H9 (cell line): ENCODE data around the gene TAF4. TPM values are rescaled to one million over a fixed set of nuclear protein-coding genes. Genes with fewer than 3 reads are reported as not detected.

ENCODE experiments used
- DNase-seq: peaks from one replicate; pipeline ENCODE4 v3.0.0-alpha.2; 2017
- H2AFZ ChIP-seq: one replicate; pipeline ENCODE4 v1.6.1; 2013; ENCODE audit warnings: mild to moderate bottlenecking, low read length, control low read depth, moderate library complexity
- H2AK5ac ChIP-seq: 2 replicates; pipeline ENCODE4 v1.6.1; 2013; ENCODE audit warnings: low read length, control low read depth, mixed read lengths; ENCODE audit not compliant: insufficient read length
- H2BK120ac ChIP-seq: one replicate; pipeline ENCODE4 v1.6.1; 2013; ENCODE audit warnings: low read depth, mild to moderate bottlenecking, low read length, control low read depth, inconsistent platforms; ENCODE audit not compliant: poor library complexity, severe bottlenecking
- H2BK12ac ChIP-seq: 2 replicates; pipeline ENCODE4 v1.6.1; 2013; ENCODE audit warnings: low read length, control low read depth, mixed read lengths, low read depth; ENCODE audit not compliant: insufficient read length
- H2BK15ac ChIP-seq: 2 replicates; pipeline ENCODE4 v1.6.1; 2013; ENCODE audit warnings: low read depth, low read length, control low read depth
- H2BK20ac ChIP-seq: one replicate; pipeline ENCODE4 v1.6.1; 2013; ENCODE audit warnings: low read depth, mild to moderate bottlenecking, low read length, control low read depth, inconsistent platforms; ENCODE audit not compliant: poor library complexity, severe bottlenecking
- H2BK5ac ChIP-seq: 2 replicates; pipeline ENCODE4 v1.6.1; 2013; ENCODE audit warnings: low read length, control low read depth, mixed read lengths; ENCODE audit not compliant: insufficient read length
- H3K14ac ChIP-seq: 2 replicates; pipeline ENCODE4 v1.6.1; 2013; ENCODE audit warnings: low read length, control low read depth; ENCODE audit not compliant: insufficient read depth
- H3K18ac ChIP-seq: 2 replicates; pipeline ENCODE4 v1.6.1; 2013; ENCODE audit warnings: low read depth, mild to moderate bottlenecking, mixed read lengths, low read length, control low read depth; ENCODE audit not compliant: insufficient read length
- H3K23ac ChIP-seq: 2 replicates; pipeline ENCODE4 v1.6.1; 2013; ENCODE audit warnings: low read length, control low read depth, mixed read lengths, low read depth; ENCODE audit not compliant: insufficient read length
- H3K23me2 ChIP-seq: 2 replicates; pipeline ENCODE4 v1.6.1; 2013; ENCODE audit warnings: low read depth, mild to moderate bottlenecking, mixed read lengths, low read length, control low read depth; ENCODE audit not compliant: insufficient read length, poor library complexity, severe bottlenecking
- H3K27ac ChIP-seq: 2 replicates; pipeline ENCODE4 v1.5.1; 2013; ENCODE audit warnings: low read length, control low read depth, mixed read lengths, low read depth; ENCODE audit not compliant: insufficient read length
- H3K27me3 ChIP-seq: 2 replicates; pipeline ENCODE4 v1.6.1; 2013; ENCODE audit warnings: low read length, control low read depth, inconsistent platforms; ENCODE audit not compliant: insufficient read depth
- H3K4ac ChIP-seq: 2 replicates; pipeline ENCODE4 v1.6.1; 2013; ENCODE audit warnings: low read depth, mild to moderate bottlenecking, control low read depth, inconsistent platforms, low read length, moderate library complexity
- H3K4me1 ChIP-seq: 2 replicates; pipeline ENCODE4 v1.6.1; 2013; ENCODE audit warnings: low read length, control low read depth, inconsistent platforms; ENCODE audit not compliant: insufficient read depth
- H3K4me2 ChIP-seq: 2 replicates; pipeline ENCODE4 v1.6.1; 2013; ENCODE audit warnings: low read length, control low read depth, mixed read lengths; ENCODE audit not compliant: insufficient read length, insufficient read depth
- H3K56ac ChIP-seq: 2 replicates; pipeline ENCODE4 v1.6.1; 2013; ENCODE audit warnings: low read depth, mild to moderate bottlenecking, mixed read lengths, low read length, control low read depth; ENCODE audit not compliant: insufficient read length
- H3K79me1 ChIP-seq: 2 replicates; pipeline ENCODE4 v1.6.1; 2013; ENCODE audit warnings: low read depth, mild to moderate bottlenecking, moderate library complexity, low read length, control low read depth, inconsistent platforms; ENCODE audit not compliant: insufficient read depth, poor library complexity, severe bottlenecking
- H3K79me2 ChIP-seq: 2 replicates; pipeline ENCODE4 v1.6.1; 2013; ENCODE audit warnings: low read length, control low read depth, inconsistent platforms; ENCODE audit not compliant: insufficient read depth
- H3K9ac ChIP-seq: 2 replicates; pipeline ENCODE4 v1.6.1; 2013; ENCODE audit warnings: low read length, control low read depth, mixed read lengths; ENCODE audit not compliant: insufficient read length; ENCODE audit errors: extremely low read depth
- H3K9me3 ChIP-seq: one replicate; pipeline ENCODE4 v1.6.1; 2013; ENCODE audit warnings: low read depth, low read length, inconsistent platforms; ENCODE audit not compliant: control insufficient read depth
- H3T11ph ChIP-seq: one replicate; pipeline ENCODE4 v1.6.1; 2013; ENCODE audit warnings: mild to moderate bottlenecking, low read length, control low read depth, inconsistent platforms
- H4K20me1 ChIP-seq: one replicate; pipeline ENCODE4 v1.6.1; 2013; ENCODE audit not compliant: control insufficient read depth, insufficient read length, insufficient read depth
- H4K5ac ChIP-seq: 2 replicates; pipeline ENCODE4 v1.6.1; 2013; ENCODE audit warnings: low read depth, mild to moderate bottlenecking, mixed read lengths, low read length, control low read depth; ENCODE audit not compliant: insufficient read length
- H4K8ac ChIP-seq: replicated peaks from 2 replicates; pipeline ENCODE4 v1.6.1; 2013; ENCODE audit warnings: low read length, control low read depth, mixed read lengths, low read depth; ENCODE audit not compliant: insufficient read length
- H4K91ac ChIP-seq: 2 replicates; pipeline ENCODE4 v1.6.1; 2013; ENCODE audit warnings: low read depth, mild to moderate bottlenecking, moderate library complexity, mixed read lengths, low read length, control low read depth; ENCODE audit not compliant: insufficient read length
- H3K27ac Mint-ChIP-seq, 3 experiments: 2 replicates in 2 of 3; 3 replicates in 1 of 3; pipeline ENCODE4 v1.8.0; 2020 to 2021; ENCODE audit warnings: mixed read lengths in 3 of 3, mild to moderate bottlenecking in 1 of 3, moderate library complexity in 1 of 3
- H3K27me3 Mint-ChIP-seq: 2 replicates; pipeline ENCODE4 v1.8.0; 2021; ENCODE audit warnings: low read depth, mild to moderate bottlenecking, moderate library complexity, mixed read lengths
- H3K36me3 Mint-ChIP-seq, 3 experiments: 2 replicates in 2 of 3; 3 replicates in 1 of 3; pipeline ENCODE4 v1.8.0; 2020 to 2021; ENCODE audit warnings: low read depth in 3 of 3, mixed read lengths in 3 of 3; ENCODE audit not compliant: insufficient read depth in 1 of 3
- H3K4me1 Mint-ChIP-seq, 2 experiments: 2 replicates each; pipeline ENCODE4 v1.8.0; 2020; ENCODE audit warnings: mixed read lengths in 2 of 2
- H3K4me3 Mint-ChIP-seq, 2 experiments: 2 replicates in 1 of 2; 3 replicates in 1 of 2; pipeline ENCODE4 v1.8.0; 2020 to 2021; ENCODE audit warnings: mild to moderate bottlenecking in 2 of 2, mixed read lengths in 2 of 2, moderate library complexity in 1 of 2
- H3K9me3 Mint-ChIP-seq, 2 experiments: 2 replicates in 1 of 2; 3 replicates in 1 of 2; pipeline ENCODE4 v1.8.0; 2020; ENCODE audit warnings: mild to moderate bottlenecking in 2 of 2, mixed read lengths in 2 of 2, moderate library complexity in 1 of 2
- WGBS: extraction: QIAGEN DNeasy Blood & Tissue Kit; methylation state at CpG from one replicate; pipeline ENCODE4 v1.1.7; 2013; ENCODE audit warnings: missing lambda C conversion rate, low lambda C conversion rate, mixed read lengths; ENCODE audit not compliant: insufficient read length; ENCODE audit errors: extremely low coverage; 5-methylcytosine and 5-hydroxymethylcytosine counted together
- total RNA-seq: library from RNA; stranded (reverse); gene quantifications from 2 replicates; pipeline ENCODE4 v1.2.1, GENCODE V29; 2021
- TF ChIP-seq, protein P1 (sequence below): fragments of 200-600 bp; sonication (generic); conservative IDR thresholded peaks from 3 replicates; pipeline ENCODE4 v1.8.0; 2021; ENCODE audit warnings: antibody characterized with exemption, mild to moderate bottlenecking

The TAF4 gene
- total RNA-seq, 1 experiment from 2014 or later, result 30.8 TPM

DNA sequence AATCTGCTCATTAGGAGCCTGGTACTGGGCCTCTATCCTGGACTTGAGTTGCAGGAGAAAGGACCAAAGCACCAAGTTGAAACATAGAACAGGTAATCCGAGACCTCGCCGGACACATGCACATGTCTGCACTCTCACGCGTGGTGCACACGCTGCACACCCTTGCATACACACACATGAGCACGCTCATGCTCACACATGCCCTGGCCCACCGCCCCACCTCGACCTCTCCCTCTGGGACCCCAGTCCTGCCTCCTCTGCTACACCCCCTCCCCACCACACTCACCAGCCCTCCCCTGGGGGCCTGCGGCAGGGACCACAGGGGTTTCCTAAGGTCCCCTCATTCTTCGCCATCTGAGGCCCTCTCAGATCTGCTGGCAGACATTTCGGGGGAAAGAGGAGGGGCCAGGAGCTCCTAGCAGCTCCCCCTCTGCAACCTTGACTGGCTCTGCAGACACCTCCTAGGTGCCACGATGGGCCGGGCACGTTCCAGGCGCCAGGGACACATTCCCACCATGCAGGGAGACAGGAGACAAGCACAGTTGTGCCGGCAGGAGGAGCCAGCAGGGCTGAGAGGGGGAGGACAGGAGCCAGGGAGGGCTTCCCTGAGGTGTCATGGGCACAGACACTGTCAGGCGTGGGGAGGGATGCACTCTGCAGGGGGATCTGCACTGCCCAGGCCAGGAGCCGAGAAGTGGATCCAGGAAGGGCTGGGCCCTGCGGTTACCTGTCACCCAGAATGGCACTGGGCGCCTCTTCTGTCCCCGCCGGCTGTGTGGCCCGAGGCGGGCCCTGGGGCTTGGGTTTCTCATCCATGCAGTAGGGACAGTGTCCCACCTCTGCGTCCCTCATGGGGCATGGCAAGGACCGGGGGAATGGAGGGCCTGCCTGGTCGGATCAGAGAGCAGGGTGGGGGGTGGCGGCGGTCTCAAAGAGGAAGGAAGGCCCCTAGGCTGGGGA is 31.0 kb upstream of the TAF4 start:
- Histone ChIP-seq H3T11ph (no peak overlapping the region), H3K14ac (no peak overlapping the region; the same call in 1 of the 2 replicates), H3K4me2 (no peak overlapping the region), H4K91ac (no peak overlapping the region), H3K9ac (no peak overlapping the region), H3K23me2 (no peaks in the 10 kb centered on the region), H2BK120ac (no peak overlapping the region), H3K9me3 (no peaks in the 10 kb centered on the region), H3K23ac (no peak overlapping the region), H3K27ac (no peak overlapping the region), H2AFZ (no peak overlapping the region), H3K27me3 (no peaks in the 10 kb centered on the region), H3K4ac (no peak overlapping the region), H3K4me1 (no peaks in the 10 kb centered on the region), H2AK5ac (no peak overlapping the region), H3K56ac (no peak overlapping the region), H4K20me1 (no peaks in the 10 kb centered on the region), H2BK20ac (no peak overlapping the region), H3K18ac (no peak overlapping the region), H3K79me2 (no peaks in the 10 kb centered on the region), H4K5ac (no peak overlapping the region), H2BK5ac (no peak overlapping the region), H3K79me1 (no peaks in the 10 kb centered on the region), H4K8ac (no peak overlapping the region), H2BK15ac (no peak overlapping the region), H2BK12ac (no peak overlapping the region)
- H3K9me3 Mint-ChIP-seq, result no peaks in the 10 kb centered on the region
- WGBS, result no CpG with 5 or more reads among the region's 30 CpGs
- peaks cover 4% of the 10 kb centered on the region for H3K27me3 Mint-ChIP-seq
- H3K27ac Mint-ChIP-seq, result no peak overlapping the region
- DNase-seq, result no peak
- no peak overlapping the region for H3K4me3 Mint-ChIP-seq
- H3K4me1 Mint-ChIP-seq, result no peaks in the 10 kb centered on the region
- TF ChIP-seq, protein P1, sequence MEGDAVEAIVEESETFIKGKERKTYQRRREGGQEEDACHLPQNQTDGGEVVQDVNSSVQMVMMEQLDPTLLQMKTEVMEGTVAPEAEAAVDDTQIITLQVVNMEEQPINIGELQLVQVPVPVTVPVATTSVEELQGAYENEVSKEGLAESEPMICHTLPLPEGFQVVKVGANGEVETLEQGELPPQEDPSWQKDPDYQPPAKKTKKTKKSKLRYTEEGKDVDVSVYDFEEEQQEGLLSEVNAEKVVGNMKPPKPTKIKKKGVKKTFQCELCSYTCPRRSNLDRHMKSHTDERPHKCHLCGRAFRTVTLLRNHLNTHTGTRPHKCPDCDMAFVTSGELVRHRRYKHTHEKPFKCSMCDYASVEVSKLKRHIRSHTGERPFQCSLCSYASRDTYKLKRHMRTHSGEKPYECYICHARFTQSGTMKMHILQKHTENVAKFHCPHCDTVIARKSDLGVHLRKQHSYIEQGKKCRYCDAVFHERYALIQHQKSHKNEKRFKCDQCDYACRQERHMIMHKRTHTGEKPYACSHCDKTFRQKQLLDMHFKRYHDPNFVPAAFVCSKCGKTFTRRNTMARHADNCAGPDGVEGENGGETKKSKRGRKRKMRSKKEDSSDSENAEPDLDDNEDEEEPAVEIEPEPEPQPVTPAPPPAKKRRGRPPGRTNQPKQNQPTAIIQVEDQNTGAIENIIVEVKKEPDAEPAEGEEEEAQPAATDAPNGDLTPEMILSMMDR, result no peak
- H3K36me3 Mint-ChIP-seq, result no peaks in the 10 kb centered on the region
